ENCODE data around the gene NTRK3.

NTRK3 gene

GRCh38 chr15:88194162-88194561 lies 62.4 kb downstream of the NTRK3 start:
- no peak for TF ChIP-seq ZNF274 (IDR thresholded peaks at IDR 0.05; ENCODE audit: low read depth, low read length)

DNA sequence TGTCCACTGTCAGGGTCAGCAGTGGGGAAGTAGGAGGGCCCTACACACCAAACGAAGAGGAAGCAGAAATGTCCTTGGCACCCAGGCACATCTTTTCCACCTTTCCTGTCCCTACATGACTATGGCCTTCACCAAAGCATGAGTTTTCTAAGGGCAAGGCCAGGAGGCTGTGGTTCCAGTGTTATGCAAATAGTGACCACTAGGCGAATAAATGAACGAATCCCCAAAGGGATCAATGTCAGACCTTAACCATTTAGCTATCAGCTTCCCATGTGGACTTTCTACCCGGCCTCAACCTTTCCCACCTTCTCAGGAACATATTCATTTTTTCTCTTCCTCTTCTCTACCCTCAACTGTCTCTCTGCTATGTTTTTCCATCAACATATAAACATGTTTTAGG lies 63.1 kb downstream of the NTRK3 start:
- H3K4me3 ChIP-seq (ENCODE audit: low read length): no peak overlapping the region
- TF ChIP-seq ZNF274 (IDR thresholded peaks at IDR 0.05; ENCODE audit: low read depth, low read length): no peak

More at GRCh38 chr15:88194162-88194561, 62.4 kb downstream of the NTRK3 start:
- no peak overlapping the region for H3K4me3 ChIP-seq (ENCODE audit: low read length)

- no peak overlapping the region for H3K4me3 ChIP-seq (ENCODE audit: low read length)
- no peak for TF ChIP-seq ZNF274 (IDR thresholded peaks at IDR 0.05; ENCODE audit: low read depth, low read length)
These were observed 64.8 kb downstream of the NTRK3 start for GRCh38 chr15:88191812-88192165.

DNA sequence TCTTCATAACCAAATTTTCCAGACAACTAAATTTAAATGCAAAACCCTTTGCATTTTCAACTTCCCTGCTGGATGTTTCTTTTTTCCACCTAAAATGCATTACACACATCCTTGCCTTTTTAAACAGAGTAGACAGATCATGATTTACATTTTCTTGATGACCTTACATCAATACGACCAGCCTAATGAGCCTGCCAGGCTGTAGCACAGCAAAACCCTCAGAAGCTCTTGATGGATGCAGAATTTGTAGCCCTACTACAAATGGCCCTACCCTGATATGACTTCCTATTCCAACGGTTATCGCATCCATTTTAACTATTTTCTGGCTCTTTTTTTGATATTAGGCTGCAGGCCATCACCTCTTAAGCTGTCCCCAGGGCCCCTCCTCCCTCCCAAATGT lies 66.3 kb downstream of the NTRK3 start:
- no peak for TF ChIP-seq ZNF274 (IDR thresholded peaks at IDR 0.05; ENCODE audit: low read depth, low read length)
- H3K4me3 ChIP-seq (ENCODE audit: low read length): no peak overlapping the region

DNA sequence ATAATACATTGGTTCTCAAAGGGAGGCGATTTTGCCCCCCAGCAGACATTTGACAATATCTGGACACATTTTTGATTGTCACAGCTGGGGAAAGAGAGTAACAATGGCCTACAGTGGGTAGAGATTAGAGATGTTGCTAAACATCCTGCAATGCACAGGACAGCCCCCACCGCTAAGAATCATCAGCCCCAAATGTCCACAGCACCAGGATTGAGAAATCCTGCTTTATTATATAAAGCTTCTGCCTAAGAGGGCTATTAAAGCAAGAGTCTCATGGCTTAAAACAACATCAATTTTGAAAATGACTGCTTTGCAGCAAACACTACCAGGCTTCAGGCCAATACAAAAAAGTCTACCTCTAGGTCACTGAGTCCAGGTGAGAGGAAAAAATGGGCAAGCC lies 68.2 kb downstream of the NTRK3 start:
- TF ChIP-seq ZNF274 (IDR thresholded peaks at IDR 0.05; ENCODE audit: low read depth, low read length): no peak

GRCh38 chr15:88187195-88187594 lies 69.3 kb downstream of the NTRK3 start:
- H3K4me3 ChIP-seq (ENCODE audit: low read length): no peak overlapping the region
- TF ChIP-seq ZNF274 (IDR thresholded peaks at IDR 0.05; ENCODE audit: low read depth, low read length): no peak

More for the DNA sequence above, 68.2 kb downstream of the NTRK3 start:
- no peak overlapping the region for H3K4me3 ChIP-seq (ENCODE audit: low read length)

DNA sequence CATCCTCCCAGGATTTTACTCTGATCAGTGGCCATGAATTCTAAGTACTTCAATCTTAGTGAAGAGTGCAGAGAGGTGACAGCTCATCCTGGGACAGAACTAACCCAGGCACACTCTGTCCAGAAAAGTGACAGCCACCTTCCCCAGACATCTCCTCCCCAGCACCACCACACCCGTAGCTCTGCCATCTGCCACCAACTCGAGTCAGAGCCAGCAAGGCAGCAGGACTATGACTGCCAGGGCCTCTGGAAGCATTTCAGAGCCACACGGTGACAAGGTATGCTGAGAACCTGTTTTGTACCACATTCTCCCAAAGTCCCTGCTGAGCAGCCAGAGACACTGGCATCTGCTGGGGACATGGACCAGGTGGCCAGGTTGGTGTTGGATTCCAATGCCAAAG lies 71.0 kb downstream of the NTRK3 start:
- no peak overlapping the region for H3K4me3 ChIP-seq (ENCODE audit: low read length)
- no peak for TF ChIP-seq ZNF274 (IDR thresholded peaks at IDR 0.05; ENCODE audit: low read depth, low read length)

DNA sequence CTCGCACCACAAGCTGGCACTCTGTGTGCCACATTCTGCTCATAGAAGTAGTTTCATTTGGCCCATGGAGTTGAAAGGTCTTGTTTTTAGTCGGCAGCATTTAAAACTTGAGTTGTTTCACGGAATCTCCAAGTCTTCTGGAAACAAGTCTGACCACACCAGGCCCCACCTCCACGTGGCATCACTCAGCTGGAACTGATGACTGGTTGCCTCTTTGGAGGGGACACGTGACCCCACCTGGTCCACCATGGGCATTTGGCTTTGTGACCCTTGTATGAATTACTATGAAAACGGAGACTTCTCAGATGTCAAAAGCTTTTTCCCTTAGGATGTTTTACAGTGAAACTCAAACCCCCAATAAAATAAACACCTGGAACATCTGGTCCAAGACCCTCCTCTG lies 74.9 kb downstream of the NTRK3 start:
- no peak for TF ChIP-seq ZNF274 (IDR thresholded peaks at IDR 0.05; ENCODE audit: low read depth, low read length)
- no peak overlapping the region for H3K4me3 ChIP-seq (ENCODE audit: low read length)

- TF ChIP-seq ZNF274 (IDR thresholded peaks at IDR 0.05; ENCODE audit: low read depth, low read length): no peak
- no peak overlapping the region for H3K4me3 ChIP-seq (ENCODE audit: low read length)
These were observed 77.0 kb downstream of the NTRK3 start for GRCh38 chr15:88179562-88179961.

- no peak for TF ChIP-seq ZNF274 (IDR thresholded peaks at IDR 0.05; ENCODE audit: low read depth, low read length)
These were observed 77.9 kb downstream of the NTRK3 start for GRCh38 chr15:88178631-88179030.

GRCh38 chr15:88177451-88177850 lies 79.1 kb downstream of the NTRK3 start:
- TF ChIP-seq ZNF274 (IDR thresholded peaks at IDR 0.05; ENCODE audit: low read depth, low read length): no peak

More at GRCh38 chr15:88178631-88179030, 77.9 kb downstream of the NTRK3 start:
- no peak overlapping the region for H3K4me3 ChIP-seq (ENCODE audit: low read length)

GRCh38 chr15:88174571-88174970 lies 82.0 kb downstream of the NTRK3 start:
- H3K4me3 ChIP-seq (ENCODE audit: low read length): no peak overlapping the region
- no peak for TF ChIP-seq ZNF274 (IDR thresholded peaks at IDR 0.05; ENCODE audit: low read depth, low read length)

More at GRCh38 chr15:88177451-88177850, 79.1 kb downstream of the NTRK3 start:
- no peak overlapping the region for H3K4me3 ChIP-seq (ENCODE audit: low read length)

DNA sequence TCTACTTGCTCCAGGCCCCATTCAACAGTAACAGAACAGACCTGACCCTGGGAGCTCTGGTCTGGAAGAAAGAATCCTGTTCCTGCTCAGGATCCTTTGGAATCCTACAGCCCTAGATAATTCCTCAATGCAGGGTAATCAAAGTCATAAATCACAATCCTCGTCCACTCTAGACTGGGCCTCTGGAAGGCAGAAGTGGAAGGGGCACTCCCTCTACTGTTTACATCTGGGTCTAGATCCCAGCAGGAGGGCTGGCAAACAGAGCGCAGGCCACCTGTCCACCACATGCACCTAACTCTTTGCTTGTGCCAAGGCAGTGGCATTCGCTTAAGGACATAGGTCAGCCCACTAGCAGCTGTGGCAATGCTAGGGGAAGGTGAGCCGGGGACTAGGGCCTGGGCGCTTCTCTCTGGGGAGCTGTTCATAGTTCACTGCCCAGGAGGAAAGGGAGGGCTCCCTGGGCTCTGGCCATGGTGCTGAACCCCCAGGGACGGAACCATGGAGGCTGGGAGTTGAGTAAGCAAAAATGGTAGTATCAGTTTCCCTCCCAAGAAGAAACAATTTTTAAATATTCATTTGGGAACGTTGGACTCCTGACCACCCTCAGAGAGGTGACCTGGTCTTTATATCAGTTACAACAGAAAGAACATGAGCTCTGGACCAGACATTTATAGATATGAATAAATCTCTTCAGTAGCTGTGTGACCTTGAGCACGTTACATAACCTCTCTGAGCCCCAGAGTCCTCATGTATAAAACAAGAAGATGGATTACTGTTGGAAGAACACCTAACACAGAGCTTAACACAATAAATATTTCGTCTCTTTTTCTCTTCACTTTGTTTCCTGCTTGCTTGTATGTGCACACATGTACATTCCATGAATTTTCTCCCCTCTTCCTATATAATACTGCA lies 90.2 kb downstream of the NTRK3 start:
- H3K4me3 ChIP-seq (ENCODE audit: low read length): no peak overlapping the region
- TF ChIP-seq ZNF274 (IDR thresholded peaks at IDR 0.05; ENCODE audit: low read depth, low read length): no peak

DNA sequence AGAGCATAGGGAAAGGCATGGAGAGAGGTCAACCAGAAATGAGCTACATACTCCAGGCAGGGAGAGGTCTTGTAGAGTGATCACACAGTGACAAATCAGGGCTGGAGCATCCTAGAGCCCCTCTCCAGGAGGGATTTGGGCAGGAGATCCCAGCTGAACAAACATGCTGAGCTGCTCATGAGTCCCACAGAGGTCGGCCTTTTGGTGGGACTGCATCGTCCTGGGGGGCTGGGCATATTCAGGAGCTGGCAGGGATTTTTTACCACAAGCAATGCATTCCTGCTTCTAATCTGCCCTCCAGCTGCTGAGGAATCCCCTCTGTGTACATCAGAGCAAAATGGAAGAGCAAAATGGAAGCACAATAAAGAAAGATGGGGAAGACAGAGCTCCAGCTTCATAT lies 94.9 kb downstream of the NTRK3 start:
- no peak overlapping the region for H3K4me3 ChIP-seq (ENCODE audit: low read length)
- TF ChIP-seq ZNF274 (IDR thresholded peaks at IDR 0.05; ENCODE audit: low read depth, low read length): no peak

GRCh38 chr15:88155310-88155709 lies 101.2 kb downstream of the NTRK3 start:
- no peak overlapping the region for H3K4me3 ChIP-seq (ENCODE audit: low read length)
- TF ChIP-seq ZNF274 (IDR thresholded peaks at IDR 0.05; ENCODE audit: low read depth, low read length): no peak
